Measurements from ENCODE around the gene BAD.

- TF ChIP-seq, protein P1, sequence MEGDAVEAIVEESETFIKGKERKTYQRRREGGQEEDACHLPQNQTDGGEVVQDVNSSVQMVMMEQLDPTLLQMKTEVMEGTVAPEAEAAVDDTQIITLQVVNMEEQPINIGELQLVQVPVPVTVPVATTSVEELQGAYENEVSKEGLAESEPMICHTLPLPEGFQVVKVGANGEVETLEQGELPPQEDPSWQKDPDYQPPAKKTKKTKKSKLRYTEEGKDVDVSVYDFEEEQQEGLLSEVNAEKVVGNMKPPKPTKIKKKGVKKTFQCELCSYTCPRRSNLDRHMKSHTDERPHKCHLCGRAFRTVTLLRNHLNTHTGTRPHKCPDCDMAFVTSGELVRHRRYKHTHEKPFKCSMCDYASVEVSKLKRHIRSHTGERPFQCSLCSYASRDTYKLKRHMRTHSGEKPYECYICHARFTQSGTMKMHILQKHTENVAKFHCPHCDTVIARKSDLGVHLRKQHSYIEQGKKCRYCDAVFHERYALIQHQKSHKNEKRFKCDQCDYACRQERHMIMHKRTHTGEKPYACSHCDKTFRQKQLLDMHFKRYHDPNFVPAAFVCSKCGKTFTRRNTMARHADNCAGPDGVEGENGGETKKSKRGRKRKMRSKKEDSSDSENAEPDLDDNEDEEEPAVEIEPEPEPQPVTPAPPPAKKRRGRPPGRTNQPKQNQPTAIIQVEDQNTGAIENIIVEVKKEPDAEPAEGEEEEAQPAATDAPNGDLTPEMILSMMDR (IDR thresholded peaks at IDR 0.05), result no peak
- TF ChIP-seq POLR2A (IDR thresholded peaks at IDR 0.05) (no peak), POLR2AphosphoS5 (IDR thresholded peaks at IDR 0.05) (no peak)
Observed at GRCh38 chr11:64330888-64331287, 46.4 kb upstream of the BAD start.
